ENCODE measurements around the gene DNAAF9. TPM values are rescaled to one million over a fixed set of nuclear protein-coding genes. Genes with fewer than 3 reads are reported as not detected.

Gene DNAAF9
- total and polyA plus RNA-seq, 2 of the 8 experiments (the other 6 are each of a cell fraction or from before 2014, with no cell fraction given) = 2.6 to 5.7 TPM

DNA sequence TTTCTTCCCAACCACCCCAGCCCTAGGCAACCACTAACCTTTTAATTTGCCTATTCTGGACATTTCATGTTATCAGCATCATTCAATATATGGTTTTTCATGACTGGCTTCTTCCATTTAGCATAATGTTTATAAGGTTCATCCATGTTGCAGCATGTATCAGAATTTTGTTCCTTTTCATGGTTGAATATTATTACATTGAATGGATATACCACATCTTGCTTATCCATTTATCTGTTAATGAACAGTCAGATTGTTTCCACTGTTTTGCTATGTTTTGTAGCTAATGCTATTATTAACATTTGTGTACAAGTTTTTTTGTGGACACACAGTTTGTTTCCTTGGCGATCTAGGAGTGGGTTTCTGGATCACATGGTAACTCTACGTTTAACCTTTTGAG is 3.0 kb upstream of the DNAAF9 start:
- FAIRE-seq (no peak), DNase-seq (ENCODE audit: low read depth in 1 of 2, low spot score in 2 of 2) (no peak)
- no peak overlapping the region for H3K4me2 ChIP-seq (ENCODE audit: insufficient read depth in 1 of 2, low read depth in 2 of 2, low read length in 2 of 2)
- H4K91ac ChIP-seq (replicated peaks; ENCODE audit: insufficient read length, low read length) = no peak overlapping the region
- no peak overlapping the region for H2BK120ac ChIP-seq (replicated peaks; ENCODE audit: low read depth, low read length)
- H3K79me1 ChIP-seq (ENCODE audit: low read depth, low read length) = no peaks in the 10 kb centered on the region
- H4K5ac ChIP-seq (ENCODE audit: insufficient read length, low read depth, low read length) = no peak overlapping the region
- WGBS, 2 experiments (ENCODE audit: extremely low coverage in 1 of 2, insufficient coverage in 1 of 2, insufficient read length in 1 of 2, insufficient replicate concordance in 2 of 2, low coverage in 1 of 2, low lambda C conversion rate in 2 of 2, missing lambda C conversion rate in 1 of 2) = 89% methylated on average over 2 of the region's 2 CpGs; no CpG with 5 or more reads in 1 of the 2 experiments
- H2BK20ac ChIP-seq (ENCODE audit: low read length) = no peak overlapping the region
- H3K9ac ChIP-seq (replicated peaks in 1 of 4; ENCODE audit: extremely low read depth in 1 of 4, low read depth in 3 of 4, low read length in 3 of 4) = no peak overlapping the region
- no peak overlapping the region for H2BK15ac ChIP-seq (ENCODE audit: low read length)
- H4K8ac ChIP-seq (ENCODE audit: extremely low read depth, insufficient read depth, low read length) = no peak overlapping the region
- H2AFZ ChIP-seq (ENCODE audit: low read length) = no peak overlapping the region
- H3K14ac ChIP-seq (ENCODE audit: insufficient read length) = no peak overlapping the region
- H3K18ac ChIP-seq (ENCODE audit: extremely low read depth, low read length) = no peak overlapping the region
- no peak overlapping the region for H2AK5ac ChIP-seq (ENCODE audit: low read depth, low read length)
- H3K27me3 ChIP-seq (replicated peaks in 1 of 4; ENCODE audit: control insufficient read depth in 3 of 4, extremely low read depth in 1 of 4, insufficient read depth in 3 of 4, low read length in 3 of 4) = peaks cover 0 to 4% (median 0%) of the 10 kb centered on the region in 4 experiments; a peak in 3 of 7 replicates
- no peak overlapping the region for H3K4ac ChIP-seq (replicated peaks; ENCODE audit: insufficient read length, low read depth, low read length)
- H3K23ac ChIP-seq (ENCODE audit: insufficient read length) = no peak overlapping the region
- no peak overlapping the region for H2BK12ac ChIP-seq (ENCODE audit: low read depth, low read length)
- peaks cover 0 to 4% of the 10 kb centered on the region in 2 experiments; a peak in 1 of 4 replicates for H3K79me2 ChIP-seq (ENCODE audit: control insufficient read depth in 1 of 2, insufficient read depth in 2 of 2, low read length in 2 of 2)
- no peak overlapping the region for H2BK5ac ChIP-seq (ENCODE audit: low read depth, low read length)
- H3K23me2 ChIP-seq (ENCODE audit: low read depth, low read length) = peaks cover 15% of the 10 kb centered on the region
- H3K27ac ChIP-seq (ENCODE audit: low read depth, low read length) = no peak overlapping the region
- H4K20me1 ChIP-seq (replicated peaks in 1 of 2; ENCODE audit: control insufficient read depth in 1 of 2, insufficient read depth in 2 of 2, low read length in 2 of 2) = peaks cover 0 to 1% of the 10 kb centered on the region in 2 experiments
- no peaks in the 10 kb centered on the region for H3K36me3 ChIP-seq (ENCODE audit: control insufficient read depth in 2 of 4, insufficient read depth in 4 of 4, low read length in 3 of 4)
- CTCF ChIA-PET (ENCODE audit: partially characterized antibody) = no interaction called here
- no peak overlapping the region for H3K4me3 ChIP-seq (ENCODE audit: extremely low read depth in 1 of 4, insufficient read depth in 2 of 4, low read depth in 3 of 4, low read length in 4 of 4)
- H3K56ac ChIP-seq (replicated peaks; ENCODE audit: insufficient read length, low read depth, low read length) = no peak overlapping the region
- no peaks in the 10 kb centered on the region; a peak in 1 of 4 replicates for H3K9me3 ChIP-seq (ENCODE audit: insufficient read depth in 2 of 2, low read depth in 1 of 2, low read length in 1 of 2)
- TF ChIP-seq EP300 (IDR thresholded peaks at IDR 0.05; ENCODE audit: borderline replicate concordance in 1 of 2, low read depth in 2 of 2, low read length in 2 of 2) = no peak
- H3K4me1 ChIP-seq (replicated peaks in 1 of 4; ENCODE audit: control insufficient read depth in 3 of 4, insufficient read depth in 4 of 4, low read length in 3 of 4) = peaks cover 0 to 2% (median 0%) of the 10 kb centered on the region in 4 experiments; a peak in 4 of 7 replicates
- POLR2A ChIA-PET (ENCODE audit: partially characterized antibody) = no interaction called here
